SK-N-SH (cell line): Measurements from ENCODE around the gene HOXC10.

ENCODE experiments used
- CTCF ChIP-seq: fragments of 200-600 bp; sonication (generic); IDR thresholded peaks from 2 replicates; pipeline ENCODE4 v1.6.1; 2017; ENCODE audit warnings: antibody characterized with exemption, mild to moderate bottlenecking, moderate library complexity
- EP300 ChIP-seq, 2 experiments: IDR thresholded peaks; 2 replicates each; pipeline versions ENCODE4 v1.4.0 to v1.6.1; 2012; ENCODE audit warnings: borderline replicate concordance in 1 of 2, low read depth in 1 of 2, low read length in 1 of 2
- FOXM1 ChIP-seq: IDR thresholded peaks from 2 replicates; pipeline ENCODE4 v1.4.0; 2012; ENCODE audit warnings: low read depth, mild to moderate bottlenecking
- MXI1 ChIP-seq: IDR thresholded peaks from 2 replicates; pipeline ENCODE4 v1.6.1; 2012; ENCODE audit warnings: mild to moderate bottlenecking, low read depth, low read length, improper control_type of control experiment
- PBX3 ChIP-seq: IDR thresholded peaks from 2 replicates; pipeline ENCODE4; 2012
- POLR2AphosphoS5 ChIP-seq: IDR thresholded peaks from 2 replicates; pipeline ENCODE4 v1.6.1; 2012; ENCODE audit warnings: low read depth, low read length
- RAD21 ChIP-seq: IDR thresholded peaks from 2 replicates; pipeline ENCODE4 v1.6.1; 2012; ENCODE audit warnings: mild to moderate bottlenecking, low read length
- RCOR1 ChIP-seq: fragments of 150-350 bp; IDR thresholded peaks from 2 replicates; pipeline ENCODE4 v1.6.1; 2017; ENCODE audit warnings: antibody characterized with exemption, low read length
- REST ChIP-seq: IDR thresholded peaks from 2 replicates; pipeline ENCODE4 v1.6.1; 2012; ENCODE audit warnings: mild to moderate bottlenecking, low read depth, low read length, moderate library complexity
- SMC3 ChIP-seq: IDR thresholded peaks from 2 replicates; pipeline ENCODE4 v1.6.1; 2012; ENCODE audit warnings: low read depth, low read length, improper control_type of control experiment
- TAF1 ChIP-seq: IDR thresholded peaks from 2 replicates; pipeline ENCODE4 v1.6.1; 2012; ENCODE audit warnings: low read depth, mild to moderate bottlenecking, low read length, moderate library complexity, borderline replicate concordance
- TEAD4 ChIP-seq: IDR thresholded peaks from 2 replicates; pipeline ENCODE4 v1.4.0; 2012; ENCODE audit warnings: mild to moderate bottlenecking, borderline replicate concordance; ENCODE audit not compliant: insufficient read depth

- TF ChIP-seq TEAD4 = no peak
- TF ChIP-seq EP300 (IDR thresholded peaks at IDR 0.05; ENCODE audit: borderline replicate concordance in 1 of 2, low read depth in 1 of 2, low read length in 1 of 2) = no peak
- no peak for TF ChIP-seq POLR2AphosphoS5
- no peak for TF ChIP-seq MXI1
- no peak for TF ChIP-seq REST
- no peak for TF ChIP-seq CTCF
- TF ChIP-seq RAD21 = no peak
- TF ChIP-seq TAF1 = no peak
- TF ChIP-seq SMC3 = no peak
- no peak for TF ChIP-seq FOXM1
- no peak for TF ChIP-seq RCOR1
- TF ChIP-seq PBX3 = no peak
These were observed 20.6 kb upstream of the HOXC10 start for GRCh38 chr12:53964315-53964713.
